ENCODE data around the gene YY1. TPM values are rescaled to one million over a fixed set of nuclear protein-coding genes. Genes with fewer than 3 reads are reported as not detected.

The YY1 gene
- total RNA-seq, 1 donor from 2014 or later: 87.5 TPM

DNA sequence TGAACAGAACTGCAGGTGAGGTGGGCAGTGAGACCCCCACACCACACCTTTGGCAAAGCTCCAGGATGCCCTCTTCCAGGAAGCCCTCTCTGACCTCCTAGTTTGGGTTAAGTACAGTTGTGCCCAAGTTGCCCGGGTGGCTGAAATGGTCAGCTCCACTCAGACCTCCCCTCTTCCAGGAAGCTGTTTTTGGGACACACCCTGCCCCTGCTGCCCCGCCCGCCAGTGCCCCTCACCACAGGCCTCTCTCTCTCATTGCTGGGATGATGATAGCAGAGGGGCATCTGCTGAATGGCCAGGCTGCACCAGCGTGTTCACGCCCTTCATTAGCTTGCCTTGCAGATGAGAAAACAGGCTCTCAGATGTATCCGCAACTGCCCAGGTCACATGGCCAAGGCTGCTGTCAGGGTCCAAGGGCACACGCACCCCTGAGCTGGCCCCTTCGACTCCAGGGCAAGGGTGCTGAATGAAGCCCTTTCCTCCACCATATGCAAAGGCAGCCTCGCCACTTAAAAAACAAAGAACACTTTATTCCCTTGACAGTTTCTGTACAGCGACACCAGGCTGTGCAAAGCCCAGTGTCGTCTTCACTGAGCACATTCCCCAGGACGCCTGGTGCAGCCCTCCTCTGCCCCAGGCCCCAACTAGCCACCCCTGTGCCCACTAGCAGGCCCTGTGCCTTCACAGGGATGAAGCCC, 51.8 kb downstream of the YY1 start:
- H3K4me3 Mint-ChIP-seq (ENCODE audit: unreplicated experiment): no peak overlapping the region
- H3K4me1 Mint-ChIP-seq (ENCODE audit: low read depth, unreplicated experiment): peaks cover 4% of the 10 kb centered on the region
- Histone ChIP-seq H3K4me2 (ENCODE audit: low read length) (no peak overlapping the region), H2AFZ (ENCODE audit: low read depth, low read length) (no peak overlapping the region), H3K9ac (ENCODE audit: low read length) (no peak overlapping the region), H3K36me3 (ENCODE audit: insufficient read depth, low read length) (no peaks in the 10 kb centered on the region), H3K4me3 (ENCODE audit: insufficient read depth, low read depth, low read length) (no peak overlapping the region), H3K27ac (ENCODE audit: low read depth, low read length) (no peak overlapping the region), H3K9me3 (ENCODE audit: insufficient read depth, low read depth, low read length) (no peaks in the 10 kb centered on the region), H3K4me1 (ENCODE audit: insufficient read depth, low read length) (no peaks in the 10 kb centered on the region), H3K79me2 (ENCODE audit: insufficient read depth, low read length) (no peaks in the 10 kb centered on the region), H4K20me1 (ENCODE audit: insufficient read depth, low read length) (peaks cover 29% of the 10 kb centered on the region), H3K27me3 (ENCODE audit: insufficient read depth, low read length) (no peaks in the 10 kb centered on the region)
- no peak overlapping the region for H3K27ac Mint-ChIP-seq (ENCODE audit: unreplicated experiment)
- H3K9me3 Mint-ChIP-seq (ENCODE audit: unreplicated experiment): no peaks in the 10 kb centered on the region
- FAIRE-seq (no peak), DNase-seq (ENCODE audit: low read depth) (no peak)
- no peaks in the 10 kb centered on the region for H3K27me3 Mint-ChIP-seq (ENCODE audit: low read depth, unreplicated experiment)
- TF ChIP-seq CTCF (IDR thresholded peaks at IDR 0.05; ENCODE audit: insufficient read depth, low read depth, low read length) (no peak), EZH2 (IDR thresholded peaks at IDR 0.05; ENCODE audit: insufficient read depth, low read length) (no peak)
- no peaks in the 10 kb centered on the region for H3K36me3 Mint-ChIP-seq (ENCODE audit: low read depth, unreplicated experiment)

DNA sequence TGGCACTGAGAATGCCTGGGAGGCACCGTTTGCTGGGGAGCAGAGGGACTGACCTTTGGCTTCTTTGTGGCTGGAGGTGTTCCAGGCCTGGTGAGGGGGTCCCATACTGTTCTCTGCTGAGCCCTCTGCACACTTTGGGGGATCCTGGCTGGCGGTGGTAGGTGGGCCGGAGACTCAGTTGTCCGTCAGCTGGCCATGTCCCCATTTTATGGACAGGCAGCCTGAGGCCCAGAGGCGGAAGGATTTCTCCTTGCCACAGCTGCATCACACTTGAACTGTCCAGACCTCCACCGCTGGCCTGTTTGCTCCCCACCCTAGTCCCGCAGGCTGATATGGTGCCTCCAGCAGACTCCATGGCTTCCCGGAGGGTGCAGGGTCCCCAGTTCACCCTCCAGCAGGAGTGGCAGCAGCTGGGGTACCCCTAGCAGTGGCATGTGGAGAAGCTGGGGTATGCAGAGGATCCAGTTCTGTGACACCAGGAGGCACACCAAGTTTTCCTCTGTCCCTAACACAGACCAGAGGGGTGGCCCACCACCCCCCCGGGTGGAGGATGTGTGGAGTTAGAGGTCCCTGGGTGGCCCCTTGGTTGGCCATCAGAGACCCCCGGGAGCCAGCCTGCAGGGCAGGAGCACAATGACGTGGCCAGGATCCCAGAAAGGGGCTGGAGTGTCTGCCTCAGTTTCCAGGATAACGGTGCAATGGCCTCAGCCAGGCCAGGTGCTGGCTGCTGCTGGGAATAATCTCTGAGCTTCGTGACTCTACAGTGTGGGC, 52.5 kb downstream of the YY1 start:
- Histone ChIP-seq H3K9me3 (ENCODE audit: insufficient read depth, low read depth, low read length) (no peaks in the 10 kb centered on the region), H3K27me3 (ENCODE audit: insufficient read depth, low read length) (no peaks in the 10 kb centered on the region), H2AFZ (ENCODE audit: low read depth, low read length) (no peak overlapping the region), H3K9ac (ENCODE audit: low read length) (no peak overlapping the region), H3K36me3 (ENCODE audit: insufficient read depth, low read length) (no peaks in the 10 kb centered on the region), H3K4me1 (ENCODE audit: insufficient read depth, low read length) (no peaks in the 10 kb centered on the region), H3K27ac (ENCODE audit: low read depth, low read length) (no peak overlapping the region), H3K79me2 (ENCODE audit: insufficient read depth, low read length) (no peaks in the 10 kb centered on the region), H4K20me1 (ENCODE audit: insufficient read depth, low read length) (peaks cover 29% of the 10 kb centered on the region), H3K4me3 (ENCODE audit: insufficient read depth, low read depth, low read length) (no peak overlapping the region), H3K4me2 (ENCODE audit: low read length) (no peak overlapping the region)
- no peaks in the 10 kb centered on the region for H3K4me1 Mint-ChIP-seq (ENCODE audit: low read depth, unreplicated experiment)
- DNase-seq (ENCODE audit: low read depth) (no peak), FAIRE-seq (no peak)
- no peak overlapping the region for H3K27ac Mint-ChIP-seq (ENCODE audit: unreplicated experiment)
- no peak for TF ChIP-seq CTCF (IDR thresholded peaks at IDR 0.05; ENCODE audit: insufficient read depth, low read depth, low read length)
- no peak for TF ChIP-seq EZH2 (IDR thresholded peaks at IDR 0.05; ENCODE audit: insufficient read depth, low read length)
- H3K9me3 Mint-ChIP-seq (ENCODE audit: unreplicated experiment): no peaks in the 10 kb centered on the region
- peaks cover 5% of the 10 kb centered on the region for H3K36me3 Mint-ChIP-seq (ENCODE audit: low read depth, unreplicated experiment)
- no peaks in the 10 kb centered on the region for H3K27me3 Mint-ChIP-seq (ENCODE audit: low read depth, unreplicated experiment)
- no peak overlapping the region for H3K4me3 Mint-ChIP-seq (ENCODE audit: unreplicated experiment)

Measured in astrocyte (in vitro differentiated cells and primary cell).